Epithelial cell of prostate (primary cell): ENCODE data around the gene PMM1.

ENCODE experiments used
- DNase-seq: peaks from one replicate; pipeline ENCODE4 v3.0.0-alpha.2; 2011; ENCODE audit warnings: low read depth, low spot score
- H3K27ac ChIP-seq: fragments of 450-650 bp; 2 replicates; pipeline ENCODE4 v1.5.1; 2017; ENCODE audit warnings: mild to moderate bottlenecking

The PMM1 gene

GRCh38 chr22:41540365-41540764, 49.3 kb downstream of the PMM1 start:
- no peak overlapping the region for H3K27ac ChIP-seq
- DNase-seq = no peak

GRCh38 chr22:41540006-41540315, 49.7 kb downstream of the PMM1 start:
- no peak for DNase-seq

DNA sequence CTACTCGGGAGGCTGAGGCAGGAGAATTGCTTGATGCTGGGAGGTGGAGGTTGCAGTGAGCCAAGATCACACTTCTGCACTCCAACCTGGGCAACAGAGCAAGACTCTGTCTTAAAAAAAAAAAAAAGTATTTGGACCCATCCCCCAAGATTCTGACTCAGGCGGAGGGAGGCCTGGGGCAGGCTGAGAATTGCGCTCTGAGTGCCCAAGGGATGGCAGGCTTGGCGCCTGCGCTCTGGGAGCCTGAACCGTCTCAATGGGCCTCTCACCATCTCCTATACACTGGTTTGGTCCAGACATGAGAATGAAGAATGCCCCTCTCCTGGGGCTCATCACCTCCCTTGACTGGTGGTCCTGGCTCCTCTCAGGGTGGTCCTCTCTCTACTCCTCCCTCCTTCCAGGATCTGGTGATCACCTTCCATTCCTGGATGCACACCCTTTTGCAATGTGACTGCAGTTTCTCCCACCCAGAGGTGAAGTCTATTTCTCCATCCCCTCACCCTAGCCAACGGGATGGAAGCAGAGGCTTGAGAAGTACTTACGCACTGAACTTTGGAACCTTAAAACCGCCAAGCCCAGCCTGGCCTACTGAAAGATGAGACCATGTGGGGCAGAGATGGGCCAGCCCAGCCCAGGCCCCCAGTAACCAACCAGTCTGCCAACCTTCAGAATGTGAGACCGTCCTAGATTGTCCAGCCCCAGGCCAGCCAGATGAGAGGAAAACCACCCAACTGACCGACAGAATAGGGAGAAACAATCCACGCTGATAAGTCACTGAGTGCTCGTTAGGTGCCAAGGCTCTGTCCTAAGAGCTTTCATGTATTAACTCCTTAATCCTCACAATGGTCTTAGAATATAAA, 50.3 kb downstream of the PMM1 start:
- no peak for DNase-seq
- no peak overlapping the region for H3K27ac ChIP-seq

More at GRCh38 chr22:41540006-41540315, 49.7 kb downstream of the PMM1 start:
- no peak overlapping the region for H3K27ac ChIP-seq

DNA sequence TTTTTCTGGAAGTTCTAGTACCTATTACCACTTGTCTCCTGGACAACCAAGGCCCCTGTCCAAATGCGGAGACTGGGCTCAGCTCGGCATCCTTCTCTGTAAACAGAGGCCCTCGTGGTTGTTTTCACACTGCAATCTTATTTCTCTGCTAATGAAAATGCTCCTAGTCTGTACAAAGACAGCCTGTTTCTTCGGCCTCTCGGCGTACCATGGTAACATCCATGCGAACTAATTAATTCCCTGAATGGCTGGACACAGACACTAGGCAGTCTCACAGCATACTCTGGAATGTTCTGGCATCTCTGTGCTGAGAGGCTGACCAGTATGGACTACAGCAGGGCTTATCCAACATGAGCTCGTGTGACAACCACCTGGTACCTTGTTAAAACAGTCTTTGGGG, 51.1 kb downstream of the PMM1 start:
- DNase-seq = no peak
- H3K27ac ChIP-seq = no peak overlapping the region

- no peak for DNase-seq
- H3K27ac ChIP-seq = no peak overlapping the region
Measured at GRCh38 chr22:41537203-41537602, 52.4 kb downstream of the PMM1 start.

DNA sequence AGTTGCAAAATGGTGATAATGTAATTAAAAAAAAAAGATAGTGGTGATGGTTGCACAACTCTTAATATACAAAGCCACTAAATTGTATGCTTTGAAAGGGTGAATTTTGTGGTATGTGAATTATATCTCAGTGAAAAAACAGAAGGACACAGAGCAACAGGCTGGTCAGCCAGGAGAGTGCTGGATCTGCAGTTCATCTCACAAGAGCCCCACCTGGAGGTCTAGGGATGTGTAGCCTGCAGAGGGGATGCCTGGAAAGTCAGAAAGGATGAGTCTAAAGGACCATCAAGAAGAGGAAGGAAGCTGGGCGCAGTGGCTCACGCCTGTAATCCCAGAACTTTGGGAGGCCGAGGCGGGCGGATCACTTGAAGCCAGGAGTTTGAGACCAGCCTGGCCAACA, 54.4 kb downstream of the PMM1 start:
- no peak for DNase-seq
- H3K27ac ChIP-seq = no peak overlapping the region

DNA sequence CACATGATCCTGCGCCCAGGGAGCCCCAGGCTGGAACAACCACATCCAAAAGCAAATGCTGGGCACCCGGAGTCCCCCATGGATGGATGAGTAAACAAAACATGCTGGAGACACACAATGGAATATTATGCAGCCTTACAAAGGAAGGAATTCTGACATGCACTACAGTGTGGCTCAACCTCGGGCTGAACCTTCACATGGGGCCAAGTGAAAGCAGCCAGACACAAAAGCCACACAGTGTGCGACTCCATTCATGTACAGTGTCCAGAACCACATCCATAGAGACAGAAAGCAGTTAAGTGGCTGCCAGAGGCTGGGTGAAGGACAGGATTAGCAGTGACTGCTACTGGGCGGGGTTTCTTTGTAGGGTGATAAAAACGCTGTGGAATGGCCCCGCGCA, 55.4 kb downstream of the PMM1 start:
- no peak for DNase-seq
- no peak overlapping the region for H3K27ac ChIP-seq

DNA sequence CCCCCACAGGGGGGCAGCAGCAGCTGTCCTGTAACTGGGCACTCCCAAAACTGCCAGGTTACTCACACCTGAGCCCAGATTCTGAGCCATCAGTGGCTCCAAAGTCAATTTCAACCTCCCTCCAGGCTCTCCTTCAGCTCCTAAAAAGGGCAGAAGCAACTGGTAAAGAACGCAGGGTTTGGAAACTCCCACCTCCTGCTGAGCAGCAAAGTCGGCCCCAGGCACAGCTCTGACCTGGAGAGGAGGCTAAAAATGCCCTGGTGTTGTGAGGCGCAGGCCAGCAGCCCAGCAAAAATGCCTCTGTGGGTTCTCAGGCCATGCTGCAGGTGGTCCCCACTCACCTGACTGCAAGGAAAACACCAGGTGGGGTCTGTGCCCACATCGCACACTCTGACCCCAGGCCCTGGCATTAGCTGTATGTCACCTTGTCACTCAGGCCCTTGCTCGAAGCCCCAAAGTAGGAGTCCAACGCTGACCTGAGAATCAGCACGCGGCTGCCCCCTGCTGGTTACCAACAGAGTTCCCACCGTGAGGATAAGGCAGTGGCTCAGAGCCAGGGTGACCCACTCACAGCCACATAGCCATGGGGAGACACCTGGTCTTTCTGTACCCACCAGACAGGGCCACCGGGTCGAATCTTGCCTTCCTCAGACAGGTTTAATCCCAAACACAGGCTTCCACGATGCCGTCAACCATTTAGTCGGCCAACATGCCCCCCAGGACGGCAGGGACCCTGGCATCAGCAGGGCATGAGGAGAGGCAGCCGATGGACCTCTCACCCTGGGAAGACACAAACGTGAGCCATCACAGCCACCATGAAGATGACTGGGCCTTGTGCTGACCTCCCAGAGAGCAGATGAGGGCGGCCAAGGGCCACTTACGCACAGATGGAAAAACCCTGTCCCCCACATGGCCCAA, 56.5 kb downstream of the PMM1 start:
- no peak overlapping the region for H3K27ac ChIP-seq
- DNase-seq = no peak

GRCh38 chr22:41531715-41532477, 57.7 kb downstream of the PMM1 start:
- DNase-seq = no peak
- H3K27ac ChIP-seq = no peak overlapping the region

- no peak for DNase-seq
Measured at GRCh38 chr22:41530890-41531714, 58.5 kb downstream of the PMM1 start.

GRCh38 chr22:41528938-41529561, 60.6 kb downstream of the PMM1 start:
- no peak overlapping the region for H3K27ac ChIP-seq
- DNase-seq = no peak

More at GRCh38 chr22:41530890-41531714, 58.5 kb downstream of the PMM1 start:
- no peak overlapping the region for H3K27ac ChIP-seq

DNA sequence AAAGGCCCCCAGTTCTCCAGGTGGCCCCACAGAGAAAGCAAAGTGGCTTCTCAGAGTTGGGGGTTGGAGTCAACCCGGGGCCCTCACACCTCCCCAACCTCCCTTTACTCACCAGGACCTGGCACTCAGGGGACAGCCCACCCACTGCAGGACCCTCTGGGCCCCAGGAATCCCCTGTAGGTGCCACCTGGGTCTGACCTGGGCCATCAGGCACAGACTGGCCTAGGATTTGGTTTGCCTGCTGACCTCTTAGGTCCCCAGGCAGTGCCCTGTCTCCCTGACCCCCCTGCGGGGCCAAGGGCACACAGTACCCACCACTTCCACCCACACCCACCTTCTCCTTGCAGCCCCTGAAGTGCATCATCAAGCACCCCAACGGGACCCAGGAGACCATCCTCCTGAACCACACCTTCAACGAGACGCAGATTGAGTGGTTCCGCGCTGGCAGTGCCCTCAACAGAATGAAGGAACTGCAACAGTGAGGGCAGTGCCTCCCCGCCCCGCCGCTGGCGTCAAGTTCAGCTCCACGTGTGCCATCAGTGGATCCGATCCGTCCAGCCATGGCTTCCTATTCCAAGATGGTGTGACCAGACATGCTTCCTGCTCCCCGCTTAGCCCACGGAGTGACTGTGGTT, 61.4 kb downstream of the PMM1 start:
- H3K27ac ChIP-seq = no peak overlapping the region

More for the DNA sequence above, 61.4 kb downstream of the PMM1 start:
- no peak for DNase-seq
